T47D (cell line): ENCODE data around the gene E2F8.

Experiments used
- DNase-seq, 2 experiments: peaks; one replicate each; pipeline versions ENCODE4 v3.0.0 to v3.0.0-alpha.2; 2011 to 2012; ENCODE audit warnings: low read depth in 1 of 2, low spot score in 1 of 2
- JUND ChIP-seq: IDR thresholded peaks from 2 replicates; pipeline ENCODE4 v1.6.1; 2012; ENCODE audit warnings: low read depth
- in situ Hi-C: cut with HindIII; loops from 2 replicates; pipeline ENCODE4 v1.10.0; 2016; ENCODE audit warnings: low sequenced_read_pairs, low pct_unique_long_range_greater_than_20kb

E2F8 gene

GRCh38 chr11:19226378-19227195 is 14.2 kb downstream of the E2F8 start:
- no peak for TF ChIP-seq JUND
- in situ Hi-C loops = no loop called here
- DNase-seq = no peak

- no peak for DNase-seq
- TF ChIP-seq JUND = no peak
- in situ Hi-C loops = no loop called here
These were observed 15.2 kb downstream of the E2F8 start for GRCh38 chr11:19225581-19225980.

- DNase-seq = no peak
- no peak for TF ChIP-seq JUND
- in situ Hi-C loops = no loop called here
These were observed 15.6 kb downstream of the E2F8 start for GRCh38 chr11:19225123-19225522.

GRCh38 chr11:19220903-19221724 is 19.6 kb downstream of the E2F8 start:
- in situ Hi-C loops = no loop called here
- no peak for DNase-seq
- TF ChIP-seq JUND = no peak

- DNase-seq = no peak
- no peak for TF ChIP-seq JUND
- in situ Hi-C loops = no loop called here
These were observed 21.8 kb downstream of the E2F8 start for GRCh38 chr11:19218786-19219460.

- TF ChIP-seq JUND = no peak
- DNase-seq = no peak
- in situ Hi-C loops = no loop called here
These were observed 22.5 kb downstream of the E2F8 start for GRCh38 chr11:19218216-19218615.

- DNase-seq = peak; percentile 13 to 85
- no peak for TF ChIP-seq JUND
- in situ Hi-C loops = no loop called here
These were observed 23.9 kb downstream of the E2F8 start for GRCh38 chr11:19216709-19217374.

GRCh38 chr11:19216021-19216420 is 24.7 kb downstream of the E2F8 start:
- TF ChIP-seq JUND = no peak
- no peak for DNase-seq
- in situ Hi-C loops = no loop called here

- DNase-seq = no peak
- no peak for TF ChIP-seq JUND
- in situ Hi-C loops = no loop called here
These were observed 31.0 kb downstream of the E2F8 start for GRCh38 chr11:19209617-19210370.

- in situ Hi-C loops = no loop called here
- no peak for TF ChIP-seq JUND
- DNase-seq = no peak
These were observed 31.7 kb downstream of the E2F8 start for GRCh38 chr11:19208959-19209546.

GRCh38 chr11:19208181-19208580 is 32.6 kb downstream of the E2F8 start:
- in situ Hi-C loops = no loop called here
- no peak for TF ChIP-seq JUND
- DNase-seq = no peak
